ENCODE data around the gene AUTS2. TPM values are rescaled to one million over a fixed set of nuclear protein-coding genes. Genes with fewer than 3 reads are reported as not detected.

Gene AUTS2
- total RNA-seq, 1 donor from 2014 or later, result 125 TPM

DNA sequence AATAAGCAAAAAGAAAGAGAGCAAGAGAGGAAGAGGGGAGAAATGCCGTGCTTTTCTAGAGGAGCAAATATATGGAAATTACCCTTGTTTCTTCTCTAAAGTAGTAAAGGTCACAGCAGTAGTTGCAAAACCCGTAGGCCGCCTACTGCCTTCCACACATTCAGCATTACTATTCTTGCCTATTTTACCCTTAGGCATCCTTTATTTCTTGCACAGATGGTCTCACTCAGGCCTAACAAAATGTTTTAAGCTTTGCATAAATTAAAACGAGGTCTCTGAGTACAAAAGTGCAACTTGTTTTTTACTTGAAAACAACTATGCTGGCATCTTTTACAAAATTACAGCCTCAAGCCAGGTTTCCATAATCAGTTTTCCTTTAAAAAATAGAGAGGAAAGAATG lies 644.6 kb downstream of the AUTS2 start:
- Mint-ChIP-seq H3K4me1 (ENCODE audit: low read depth) (no peaks in the 10 kb centered on the region), H3K9me3 (ENCODE audit: low read depth) (peaks cover 3% of the 10 kb centered on the region), H3K4me3 (ENCODE audit: low read depth) (no peak overlapping the region), H3K36me3 (ENCODE audit: insufficient read depth) (peaks cover 5% of the 10 kb centered on the region), H3K27ac (no peak overlapping the region), H3K27me3 (no peaks in the 10 kb centered on the region)
- DNase-seq (ENCODE audit: low spot score, unreplicated experiment), result no peak
- TF ChIP-seq, protein P1, sequence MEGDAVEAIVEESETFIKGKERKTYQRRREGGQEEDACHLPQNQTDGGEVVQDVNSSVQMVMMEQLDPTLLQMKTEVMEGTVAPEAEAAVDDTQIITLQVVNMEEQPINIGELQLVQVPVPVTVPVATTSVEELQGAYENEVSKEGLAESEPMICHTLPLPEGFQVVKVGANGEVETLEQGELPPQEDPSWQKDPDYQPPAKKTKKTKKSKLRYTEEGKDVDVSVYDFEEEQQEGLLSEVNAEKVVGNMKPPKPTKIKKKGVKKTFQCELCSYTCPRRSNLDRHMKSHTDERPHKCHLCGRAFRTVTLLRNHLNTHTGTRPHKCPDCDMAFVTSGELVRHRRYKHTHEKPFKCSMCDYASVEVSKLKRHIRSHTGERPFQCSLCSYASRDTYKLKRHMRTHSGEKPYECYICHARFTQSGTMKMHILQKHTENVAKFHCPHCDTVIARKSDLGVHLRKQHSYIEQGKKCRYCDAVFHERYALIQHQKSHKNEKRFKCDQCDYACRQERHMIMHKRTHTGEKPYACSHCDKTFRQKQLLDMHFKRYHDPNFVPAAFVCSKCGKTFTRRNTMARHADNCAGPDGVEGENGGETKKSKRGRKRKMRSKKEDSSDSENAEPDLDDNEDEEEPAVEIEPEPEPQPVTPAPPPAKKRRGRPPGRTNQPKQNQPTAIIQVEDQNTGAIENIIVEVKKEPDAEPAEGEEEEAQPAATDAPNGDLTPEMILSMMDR (IDR thresholded peaks at IDR 0.05; ENCODE audit: unreplicated experiment), result no peak

DNA sequence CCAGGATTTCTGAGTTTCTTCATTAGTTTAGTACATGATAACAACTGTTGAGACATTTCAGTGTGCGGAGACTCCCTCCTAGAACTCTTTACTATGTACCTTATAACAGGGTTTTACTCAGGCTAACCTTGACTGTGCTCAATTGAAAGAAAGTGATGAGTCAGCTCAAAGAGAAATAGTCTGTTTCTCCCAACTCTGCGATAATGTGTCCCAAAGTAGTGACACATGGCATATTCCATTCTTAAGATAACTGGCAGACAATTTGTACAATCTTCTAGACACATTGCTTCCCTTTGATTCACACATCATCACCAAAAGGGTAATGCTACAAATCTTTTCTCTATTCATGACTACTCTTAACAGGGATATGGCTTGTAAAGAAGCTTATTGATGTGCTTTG lies 645.2 kb downstream of the AUTS2 start:
- Mint-ChIP-seq H3K27ac (no peak overlapping the region), H3K9me3 (ENCODE audit: low read depth) (peaks cover 3% of the 10 kb centered on the region), H3K36me3 (ENCODE audit: insufficient read depth) (peaks cover 6% of the 10 kb centered on the region), H3K4me3 (ENCODE audit: low read depth) (no peak overlapping the region), H3K27me3 (no peaks in the 10 kb centered on the region), H3K4me1 (ENCODE audit: low read depth) (no peaks in the 10 kb centered on the region)
- TF ChIP-seq, protein P1 (IDR thresholded peaks at IDR 0.05; ENCODE audit: unreplicated experiment), result no peak
- DNase-seq (ENCODE audit: low spot score, unreplicated experiment), result no peak

DNA sequence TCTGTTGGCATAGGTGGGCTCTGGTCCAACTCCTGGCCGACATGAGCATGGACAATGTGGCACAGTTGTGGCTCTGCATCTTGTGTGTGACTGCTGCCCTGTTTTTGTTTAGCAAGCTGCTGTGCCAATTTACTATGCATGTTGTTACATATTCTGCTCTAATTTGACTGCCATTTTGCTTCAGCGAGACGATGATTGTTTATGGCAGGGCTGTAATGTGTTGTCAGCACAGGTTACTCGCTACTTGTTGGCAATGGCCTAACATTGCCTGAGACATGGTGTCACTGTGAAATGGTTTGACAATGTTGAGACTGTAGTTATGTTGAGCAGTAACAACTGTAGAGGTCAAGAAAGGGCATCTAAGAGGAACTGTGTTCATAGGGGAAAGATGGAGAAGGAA lies 659.6 kb downstream of the AUTS2 start:
- TF ChIP-seq, protein P1 (IDR thresholded peaks at IDR 0.05; ENCODE audit: unreplicated experiment), result no peak
- Mint-ChIP-seq H3K9me3 (ENCODE audit: low read depth) (no peaks in the 10 kb centered on the region), H3K27me3 (no peaks in the 10 kb centered on the region), H3K36me3 (ENCODE audit: insufficient read depth) (no peaks in the 10 kb centered on the region), H3K27ac (no peak overlapping the region), H3K4me3 (ENCODE audit: low read depth) (no peak overlapping the region), H3K4me1 (ENCODE audit: low read depth) (peaks cover 2% of the 10 kb centered on the region)
- DNase-seq (ENCODE audit: low spot score, unreplicated experiment), result no peak

DNA sequence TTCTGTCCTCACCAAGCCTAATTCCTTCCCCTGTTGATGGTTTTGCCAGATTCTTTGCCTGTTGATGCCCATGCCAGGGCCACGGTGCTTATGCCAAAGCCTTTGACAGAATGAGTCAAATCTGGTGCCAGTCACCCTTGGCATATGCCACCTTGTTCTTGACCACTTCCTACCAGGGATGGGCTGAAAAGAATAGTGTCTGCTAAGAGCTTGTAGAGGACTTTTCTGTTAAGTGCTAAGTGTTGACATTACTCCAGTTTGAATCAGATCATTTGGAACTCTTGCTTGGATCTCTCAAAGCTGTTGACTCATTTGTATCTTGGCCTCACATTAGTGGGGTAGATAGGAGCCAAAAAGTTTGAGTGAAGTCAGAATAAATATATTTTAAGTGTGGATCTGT lies 661.2 kb downstream of the AUTS2 start:
- no peaks in the 10 kb centered on the region for H3K9me3 Mint-ChIP-seq (ENCODE audit: low read depth)
- no peak overlapping the region for H3K27ac Mint-ChIP-seq
- TF ChIP-seq, protein P1 (IDR thresholded peaks at IDR 0.05; ENCODE audit: unreplicated experiment), result no peak
- no peak for DNase-seq (ENCODE audit: low spot score, unreplicated experiment)
- no peaks in the 10 kb centered on the region for H3K27me3 Mint-ChIP-seq
- H3K4me3 Mint-ChIP-seq (ENCODE audit: low read depth), result no peak overlapping the region
- no peaks in the 10 kb centered on the region for H3K36me3 Mint-ChIP-seq (ENCODE audit: insufficient read depth)
- peaks cover 2% of the 10 kb centered on the region for H3K4me1 Mint-ChIP-seq (ENCODE audit: low read depth)

DNA sequence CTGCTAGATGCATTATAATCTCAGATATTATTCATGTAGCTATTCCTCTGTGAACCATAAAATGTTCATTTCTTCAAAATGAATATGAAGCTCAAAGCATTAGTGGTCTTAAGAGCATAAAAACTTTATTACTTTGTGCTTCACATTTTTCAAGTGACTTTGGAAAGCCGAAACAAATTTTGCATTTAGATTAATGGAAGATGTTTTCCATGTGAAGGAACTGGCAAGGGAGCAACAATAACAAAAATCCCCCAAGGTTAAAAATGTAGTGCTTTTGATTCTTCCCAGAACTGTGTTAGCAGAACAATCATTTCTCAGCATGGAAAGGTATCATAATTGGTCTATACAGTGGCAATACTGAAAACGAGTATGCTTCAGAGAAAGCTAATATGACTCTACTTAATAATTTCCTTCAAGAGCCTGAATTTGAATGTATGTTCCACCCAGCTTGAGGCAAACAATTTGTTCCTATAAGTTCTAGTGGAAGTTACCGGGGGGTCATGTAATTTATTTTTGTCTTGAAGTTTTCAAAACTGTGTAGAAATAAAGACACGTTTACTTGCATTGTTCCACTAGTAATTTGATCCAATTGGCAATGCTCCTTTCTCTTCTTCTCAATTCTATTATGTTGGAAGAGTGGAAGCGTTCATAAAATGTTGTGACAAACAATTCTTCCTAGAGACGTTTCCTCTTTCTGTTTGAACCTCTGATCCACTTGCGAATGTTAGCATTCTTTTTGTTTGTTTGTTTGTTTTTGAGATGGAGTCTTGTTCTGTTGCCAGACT lies 665.4 kb downstream of the AUTS2 start:
- H3K27me3 Mint-ChIP-seq, result no peaks in the 10 kb centered on the region
- H3K4me3 Mint-ChIP-seq (ENCODE audit: low read depth), result no peak overlapping the region
- no peaks in the 10 kb centered on the region for H3K9me3 Mint-ChIP-seq (ENCODE audit: low read depth)
- no peak for DNase-seq (ENCODE audit: low spot score, unreplicated experiment)
- H3K27ac Mint-ChIP-seq, result no peak overlapping the region
- H3K4me1 Mint-ChIP-seq (ENCODE audit: low read depth), result no peaks in the 10 kb centered on the region
- H3K36me3 Mint-ChIP-seq (ENCODE audit: insufficient read depth), result no peaks in the 10 kb centered on the region
- TF ChIP-seq, protein P1 (IDR thresholded peaks at IDR 0.05; ENCODE audit: unreplicated experiment), result no peak
